HCEC 1CT (cell line): ENCODE data around the gene CDH13.

ENCODE experiments used
- DNase-seq: peaks from one replicate; pipeline ENCODE4 v3.0.0-alpha.2; 2017

Gene CDH13

DNA sequence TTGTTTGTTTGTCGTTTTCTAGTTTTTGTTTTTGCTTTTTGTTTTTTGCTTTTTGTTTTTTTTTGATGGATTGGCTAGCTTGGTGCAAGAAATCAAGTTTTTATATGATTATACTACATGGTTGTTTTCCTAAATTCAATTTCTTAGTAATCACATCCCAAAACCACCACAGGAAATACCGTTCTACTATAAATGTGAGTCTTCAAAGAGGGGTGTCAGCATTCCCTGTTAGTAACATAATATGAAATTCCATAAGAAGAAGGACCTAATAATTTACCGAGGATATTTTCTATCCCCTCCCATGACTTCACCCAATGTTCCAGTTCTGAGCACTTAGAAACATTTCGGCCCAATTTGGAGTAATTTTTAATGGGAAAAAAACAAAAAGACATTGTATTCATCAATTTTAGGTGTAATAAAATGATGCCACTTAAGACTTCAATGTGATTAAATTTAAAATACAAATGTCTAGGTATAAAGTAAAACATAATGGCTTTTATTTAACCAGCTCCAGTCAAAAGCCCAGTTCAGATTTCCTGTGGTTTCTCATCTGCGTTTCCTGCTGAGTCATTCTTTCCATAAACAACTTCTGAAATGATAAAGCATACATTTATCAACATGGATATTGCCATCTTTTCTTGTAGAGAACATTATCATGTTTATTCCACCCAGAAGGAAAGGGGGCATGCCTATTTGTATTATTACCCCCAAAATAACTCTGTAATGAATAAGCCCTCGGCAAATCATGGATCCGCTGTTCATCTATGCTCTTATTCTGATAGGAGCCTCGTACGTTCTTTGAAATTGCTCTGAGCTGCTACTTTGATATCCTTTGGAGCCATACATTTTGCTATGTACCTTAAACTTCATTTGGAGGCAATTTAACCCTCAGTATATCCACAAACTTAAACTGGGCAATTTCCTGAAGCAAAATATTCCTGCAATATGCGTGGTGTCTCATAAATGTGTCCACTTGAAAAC lies 1209.1 kb downstream of the CDH13 start:
- peak; percentile 73 for DNase-seq

DNA sequence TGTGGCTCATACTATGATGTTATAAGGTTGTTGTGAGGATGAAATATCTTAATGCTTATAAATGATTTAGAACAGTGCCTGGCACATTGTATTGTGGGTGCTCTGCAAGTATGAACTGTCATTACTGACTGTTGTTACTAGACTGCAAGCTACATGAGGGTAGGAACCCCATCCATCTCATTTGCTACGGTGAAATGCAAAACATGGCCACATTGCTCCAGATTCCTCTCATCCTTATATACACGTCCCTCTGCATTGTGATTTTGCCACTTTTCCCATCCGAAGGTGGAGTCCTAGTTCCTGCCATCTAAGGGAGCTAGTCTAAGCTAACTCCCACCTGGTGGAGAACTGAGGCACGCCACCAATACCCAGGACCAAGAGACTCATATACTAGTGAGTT lies 1210.8 kb downstream of the CDH13 start:
- DNase-seq, result no peak

DNA sequence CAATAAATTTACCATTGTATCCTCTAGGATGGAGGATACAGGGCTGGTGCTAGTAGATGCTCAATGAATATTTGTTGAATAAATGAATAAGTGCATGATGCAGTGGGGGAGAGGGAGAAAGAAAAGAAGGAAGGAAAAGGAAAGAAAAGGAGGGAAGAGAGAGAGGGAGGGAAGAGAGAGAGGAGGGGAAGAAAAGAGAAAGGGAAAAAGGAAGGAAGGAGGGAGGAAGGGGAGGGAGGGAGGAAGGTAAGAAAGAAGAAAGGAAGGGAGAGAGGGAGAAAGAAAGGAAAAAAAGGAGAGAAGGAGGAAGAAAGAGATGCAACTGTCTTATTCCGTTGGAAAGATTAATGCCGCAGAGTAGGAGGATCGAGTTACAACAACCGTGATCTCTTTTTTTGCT lies 1211.4 kb downstream of the CDH13 start:
- DNase-seq, result no peak

DNA sequence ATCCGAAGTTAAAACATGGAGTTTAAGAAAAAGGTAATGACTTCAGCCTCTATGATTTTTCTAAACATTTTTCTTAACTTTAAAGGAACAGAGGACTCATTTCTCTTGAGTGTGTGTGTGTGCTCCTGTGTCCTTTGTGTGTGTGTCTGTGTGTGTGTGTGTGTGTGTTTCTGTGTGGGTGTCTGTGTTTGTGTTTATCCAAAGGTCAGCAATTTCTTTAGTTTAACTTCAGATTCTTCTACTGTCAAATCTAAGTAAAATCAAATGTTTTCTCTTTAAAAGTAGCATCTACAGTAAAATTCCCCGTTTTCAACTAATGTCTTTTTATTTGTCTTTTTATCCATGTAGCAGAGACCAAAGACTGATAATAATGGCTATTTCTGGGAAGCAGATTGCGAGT lies 1212.8 kb downstream of the CDH13 start:
- DNase-seq, result no peak

DNA sequence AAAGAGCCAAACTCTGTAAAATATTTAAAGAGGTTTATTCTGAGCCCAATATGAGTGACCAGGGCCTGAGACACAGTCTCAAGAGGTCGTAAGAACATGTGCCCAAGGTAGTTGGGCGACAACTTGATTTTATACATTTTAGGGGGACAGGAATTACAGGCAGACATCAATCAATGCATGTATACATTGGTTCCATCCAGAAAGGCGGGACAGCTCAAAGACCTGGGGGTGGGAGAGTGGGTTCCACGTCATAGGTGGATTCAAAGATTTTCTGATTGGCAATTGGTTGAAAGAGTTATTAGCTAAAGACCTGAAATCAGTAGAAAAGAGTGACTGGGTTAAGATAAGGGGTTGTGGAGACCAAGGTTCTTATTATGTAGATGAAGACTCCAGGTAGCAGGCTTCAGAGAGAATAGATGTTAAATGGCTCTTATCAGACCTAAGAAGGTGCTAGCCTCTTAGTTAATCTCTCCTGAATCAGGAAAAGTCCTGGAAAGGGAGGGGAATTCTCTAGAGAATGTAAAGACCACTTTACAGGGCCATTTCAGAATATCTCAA lies 1213.4 kb downstream of the CDH13 start:
- DNase-seq, result no peak

DNA sequence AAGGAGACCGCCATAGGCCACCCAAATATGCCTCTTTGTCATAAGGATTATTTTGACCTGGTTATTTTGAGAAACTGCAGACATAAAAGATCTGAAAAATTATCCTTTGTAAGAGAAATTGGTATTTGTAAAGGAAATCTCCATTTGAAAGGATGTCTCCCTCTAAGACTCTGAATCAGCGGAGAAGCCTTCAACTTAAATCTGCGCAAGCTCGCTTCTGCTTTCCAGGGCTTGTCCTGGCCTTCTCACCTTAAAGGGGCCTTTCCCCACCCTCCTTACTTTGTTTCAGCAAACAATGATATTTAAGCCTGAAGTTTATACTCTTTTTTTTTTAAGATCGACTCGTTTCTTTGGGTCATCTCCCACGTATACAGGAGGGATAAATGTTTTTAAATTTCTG lies 1215.5 kb downstream of the CDH13 start:
- no peak for DNase-seq

DNA sequence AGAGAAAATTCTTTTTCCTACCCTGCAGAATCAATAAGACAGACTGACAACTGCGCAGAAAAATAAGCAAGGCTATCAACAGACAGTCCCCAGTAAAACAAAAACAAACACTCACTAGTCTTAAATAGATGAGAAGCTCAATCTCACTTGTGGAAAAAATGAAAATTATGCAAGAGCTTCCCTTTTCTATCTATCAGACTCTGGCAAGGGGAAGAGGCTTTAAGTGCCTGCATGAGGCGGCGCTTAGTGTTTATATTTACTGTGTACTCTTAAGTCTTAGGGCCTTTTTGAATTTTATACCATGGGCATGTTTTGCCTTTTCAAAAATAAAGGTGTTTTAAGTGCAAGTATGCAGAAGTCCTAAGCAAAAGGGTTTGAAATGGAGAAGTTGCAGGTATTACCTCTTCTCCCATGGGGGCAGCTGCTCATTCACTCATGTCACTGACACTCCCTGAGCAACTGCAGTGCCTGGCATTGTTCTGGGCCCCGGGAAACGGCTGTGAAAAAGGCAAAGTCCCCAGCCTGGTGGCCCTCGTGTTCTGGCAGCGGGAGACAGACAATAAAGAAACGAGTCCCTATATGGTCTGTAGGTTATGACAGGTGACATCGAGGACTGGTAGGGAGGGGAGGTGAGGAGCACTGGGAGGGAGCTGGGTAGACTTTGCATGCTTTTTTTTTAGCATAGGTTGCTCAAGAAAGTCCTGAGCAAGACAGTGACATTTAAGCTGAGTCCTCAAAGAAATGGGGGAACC lies 1216.2 kb downstream of the CDH13 start:
- no peak for DNase-seq

DNA sequence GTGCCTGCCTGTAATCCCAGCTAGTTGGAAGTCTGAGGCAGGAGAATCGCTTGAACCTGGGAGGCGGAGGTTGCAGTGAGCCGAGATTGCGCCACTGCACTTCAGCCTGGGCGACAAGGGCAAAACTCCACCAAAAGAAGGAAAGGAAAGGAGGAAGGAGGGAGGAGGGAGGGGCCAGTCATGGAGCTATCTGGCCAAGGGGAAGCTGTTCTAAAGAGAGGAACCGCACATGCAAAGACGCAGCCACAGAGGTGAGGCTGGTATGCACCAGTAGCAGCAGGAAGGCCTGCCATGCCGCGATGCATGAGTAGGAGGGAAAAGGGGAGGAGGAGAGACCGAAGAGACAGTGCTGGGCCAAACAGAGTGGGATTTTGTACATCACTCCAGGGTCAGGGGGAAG lies 1216.9 kb downstream of the CDH13 start:
- no peak for DNase-seq

DNA sequence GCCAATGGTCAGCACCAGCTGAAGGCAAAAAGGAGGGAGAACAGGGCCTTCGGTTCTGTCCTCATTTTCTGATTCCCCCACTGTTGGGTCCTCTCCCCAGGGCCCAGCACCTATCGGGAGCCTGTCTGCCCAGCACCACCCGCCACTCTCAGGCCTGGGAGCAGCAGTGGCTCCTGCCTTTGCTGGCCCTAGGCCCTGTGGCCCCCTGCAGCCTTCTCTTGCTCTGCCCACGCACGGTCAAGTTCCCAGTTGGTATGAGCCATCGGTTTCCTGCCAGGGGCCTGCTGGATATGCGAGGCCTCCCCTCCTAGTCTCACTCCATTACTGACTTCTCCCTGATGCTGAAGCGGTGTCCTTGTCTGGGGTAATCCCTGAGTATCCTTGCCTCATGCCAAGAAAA lies 1218.5 kb downstream of the CDH13 start:
- no peak for DNase-seq

DNA sequence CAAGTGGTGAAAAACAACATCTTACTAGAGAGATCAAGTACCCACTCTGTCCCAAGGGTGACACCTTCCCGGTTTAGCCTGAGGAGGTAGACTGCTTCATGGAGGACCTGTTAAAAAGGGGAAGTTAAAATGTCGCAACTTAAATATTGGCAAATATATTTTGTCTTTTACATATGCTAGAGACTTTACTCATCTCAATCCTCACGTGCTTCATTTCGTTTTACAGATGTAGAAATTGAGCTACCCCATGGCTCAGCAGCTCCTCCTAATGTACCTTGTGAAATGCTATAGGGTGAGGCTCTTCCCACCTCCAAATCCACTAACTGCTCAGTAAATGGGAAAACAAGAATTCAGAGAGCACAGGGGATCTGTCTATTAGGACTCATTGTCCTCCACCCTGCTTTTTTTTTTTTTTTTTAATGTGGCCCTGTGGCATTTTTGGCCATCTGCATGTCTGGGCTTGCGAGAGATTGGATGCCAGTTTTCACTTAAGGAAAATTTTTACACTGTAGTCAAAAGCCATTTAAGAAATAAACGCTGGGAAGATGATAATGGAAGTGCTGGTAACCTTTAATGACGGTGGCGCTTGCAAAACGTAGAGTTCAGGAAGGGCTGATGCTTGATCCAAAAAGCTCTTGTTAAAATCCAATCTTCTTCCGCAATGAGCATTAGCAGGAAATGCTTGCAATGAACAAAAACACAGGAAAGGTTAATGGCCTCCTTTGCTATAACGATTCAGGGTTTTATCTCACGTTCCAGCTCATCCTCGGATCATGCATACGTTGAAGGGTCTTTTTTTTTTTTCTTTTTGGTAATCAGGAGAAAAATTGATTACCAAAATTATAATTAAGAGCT lies 1220.8 kb downstream of the CDH13 start:
- DNase-seq, result no peak

DNA sequence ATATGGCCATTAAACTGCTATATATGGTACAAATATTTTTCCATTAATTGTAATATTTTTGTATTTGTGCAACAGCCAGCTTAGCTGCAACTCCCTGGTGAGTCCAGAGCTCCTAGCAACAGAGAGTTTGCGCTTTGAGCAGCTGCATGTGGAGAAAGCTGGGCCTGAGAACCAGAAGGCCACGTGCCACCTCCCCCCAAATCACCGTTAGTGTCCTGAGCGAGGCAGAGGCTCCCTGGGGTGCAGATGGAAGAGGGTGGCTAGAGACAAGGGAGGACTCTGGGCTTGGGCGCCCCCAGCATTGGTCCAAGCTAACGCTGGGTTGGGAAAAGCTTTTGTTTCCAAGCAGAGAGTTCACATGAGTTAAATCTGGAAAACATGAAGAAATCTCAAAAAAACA lies 1222.7 kb downstream of the CDH13 start:
- no peak for DNase-seq
